ENCODE measurements around the gene ZNF813. TPM values are rescaled to one million over a fixed set of nuclear protein-coding genes. Genes with fewer than 3 reads are reported as not detected.
"Not testable (repeated sequence)": the region's sequence is repeated elsewhere in the genome, so short reads cannot be mapped to it uniquely, and the experiment has no call there.

The ZNF813 gene
- total RNA-seq, 5 donors from 2014 or later (not counting 1 experiment from before 2014, with no cell fraction given): 4.4 to 7.6 (median 6.6) TPM

DNA sequence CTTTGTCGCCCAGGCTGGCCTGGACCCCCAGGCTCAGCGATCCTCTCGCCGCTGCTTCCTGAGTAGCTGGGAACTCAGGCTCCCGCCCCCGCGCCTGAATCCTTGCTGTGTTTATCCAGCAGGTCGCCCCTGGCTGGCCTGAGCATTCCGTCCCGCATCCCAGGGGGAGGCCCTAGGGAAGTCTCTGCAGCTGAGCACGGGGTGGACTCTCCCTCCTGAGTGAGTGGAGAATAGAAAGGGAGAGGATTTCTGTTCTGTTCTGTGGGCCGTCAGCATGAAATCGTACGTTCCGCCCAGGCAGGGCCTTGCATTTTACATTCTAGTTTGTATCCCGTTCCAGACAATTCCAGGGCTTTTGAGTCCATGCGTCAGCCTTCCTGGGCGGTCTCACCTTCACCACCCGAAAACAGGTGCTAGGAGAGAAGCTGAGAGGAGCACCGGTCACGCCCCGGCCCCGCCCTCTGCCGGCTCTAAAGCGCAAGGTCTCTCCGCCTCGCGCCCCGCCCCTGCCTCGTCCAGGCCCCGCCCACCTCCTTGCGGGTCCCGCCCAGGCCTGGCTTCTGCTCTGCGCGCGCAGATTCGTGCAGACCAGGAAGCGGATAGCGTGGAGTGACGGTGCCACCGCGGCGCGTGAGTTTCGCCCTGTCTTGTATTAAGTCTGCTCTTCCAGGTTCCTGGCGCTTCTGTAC, 36.0 kb upstream of the ZNF813 start, which contains the start of gene ZNF761:
Gene ZNF761, plus strand, starts transcription at position 586 of the 689 bp plus-strand sequence. CDS start 15,285 bp downstream, outside the sequence.
- Mint-ChIP-seq H3K27me3 (no peaks in the 10 kb centered on the region), H3K9me3 (peaks cover 0 to 7% (median 6%) of the 10 kb centered on the region in 3 donors), H3K4me1 (peaks cover 39 to 51% (median 49%) of the 10 kb centered on the region in 3 donors), H3K4me3 (peak within 1 kb of the TSS; percentile 87 to 96 (median 95)), H3K27ac (peak within 1 kb of the TSS; percentile 94 to 96), H3K36me3 (peaks cover 32% of the 10 kb centered on the region)
- H3K36me3 ChIP-seq (ENCODE audit: control insufficient read depth in 2 of 2, extremely low read depth in 1 of 2, insufficient read depth in 1 of 2, low read length in 1 of 2): peaks cover 0 to 18% of the 10 kb centered on the region in 2 donors
- peak within 1 kb of the TSS; percentile 69 for H3K27ac ChIP-seq (ENCODE audit: low read length)
- peak; percentile 96 to 99 (median 99) for ATAC-seq (replicated peaks in 1 of 4)
- ChIA-PET POLR2A (no interaction called here), CTCF (interaction anchor here in 1 of 2 donors (0.5 to 0.7 kb wide), 3 partner anchors 103 to 530 kb away, joined by 3 to 6 read pairs (median 4); no protein-coding TSS in a partner anchor)
- DNase-seq: peak; percentile 90 to 99 (median 96)
- peak within 1 kb of the TSS; percentile 80 to 82 for H3K4me3 ChIP-seq (ENCODE audit: control insufficient read depth in 1 of 2, extremely low read depth in 1 of 2, low read length in 1 of 2)
- H3K27me3 ChIP-seq (replicated peaks in 1 of 2; ENCODE audit: control insufficient read depth in 2 of 2, extremely low read depth in 1 of 2, insufficient read depth in 2 of 2, low read length in 1 of 2): no peaks in the 10 kb centered on the region
- WGBS (ENCODE audit: insufficient coverage): 5% methylated on average over 33 of the region's 46 CpGs
- H3K4me1 ChIP-seq (ENCODE audit: control insufficient read depth in 1 of 2, extremely low read depth in 1 of 2, insufficient read depth in 2 of 2, low read length in 2 of 2): peaks cover 0 to 16% of the 10 kb centered on the region in 2 experiments
- H3K9me3 ChIP-seq: no peaks in the 10 kb centered on the region

DNA sequence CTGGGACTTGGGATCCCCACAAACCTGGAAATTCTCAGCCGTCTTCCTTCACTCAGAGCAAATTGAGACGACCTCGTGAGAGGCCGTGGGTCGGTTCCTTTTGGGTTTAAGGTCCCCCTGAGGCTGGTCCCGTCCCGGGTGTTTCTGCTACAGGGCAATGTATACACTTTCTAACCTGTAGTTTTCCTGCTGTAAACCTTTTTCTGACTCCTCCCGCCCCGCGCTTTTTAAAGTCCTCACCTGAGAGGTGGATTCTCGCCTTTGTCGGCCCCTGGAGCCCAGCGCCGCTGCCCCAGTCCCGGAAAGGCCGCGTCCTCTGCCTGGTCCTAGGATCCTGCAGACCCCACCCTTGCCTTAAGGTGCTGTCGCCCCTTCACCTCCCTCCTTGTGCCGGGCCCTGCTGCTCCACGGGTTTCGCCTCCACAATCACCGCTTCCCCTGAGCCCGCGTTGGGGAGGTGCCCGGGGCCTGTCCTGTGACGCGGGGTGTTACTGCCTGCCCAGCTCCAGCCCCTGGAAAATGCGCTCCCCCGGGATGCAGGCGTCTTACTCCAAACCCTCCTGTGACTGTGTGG, 35.4 kb upstream of the ZNF813 start:
- Mint-ChIP-seq H3K27me3 (no peaks in the 10 kb centered on the region), H3K9me3 (peaks cover 0 to 7% (median 7%) of the 10 kb centered on the region in 3 donors), H3K4me3 (peak overlapping the region; percentile 87 to 96 (median 95)), H3K27ac (peak overlapping the region; percentile 94 to 96), H3K4me1 (peaks cover 39 to 51% (median 49%) of the 10 kb centered on the region in 3 donors), H3K36me3 (peaks cover 37% of the 10 kb centered on the region)
- no peaks in the 10 kb centered on the region for H3K9me3 ChIP-seq
- H3K4me3 ChIP-seq (ENCODE audit: control insufficient read depth in 1 of 2, extremely low read depth in 1 of 2, low read length in 1 of 2): peak overlapping the region; percentile 80 to 82
- peak in 6 of 35 experiments; percentile 0 to 10 (median 4) for DNase-seq
- H3K4me1 ChIP-seq (ENCODE audit: control insufficient read depth in 1 of 2, extremely low read depth in 1 of 2, insufficient read depth in 2 of 2, low read length in 2 of 2): peaks cover 0 to 16% of the 10 kb centered on the region in 2 experiments
- CTCF ChIA-PET: interaction anchor here in 1 of 2 donors (0.5 to 0.6 kb wide), 2 partner anchors 313 to 531 kb away, joined by 4 to 6 read pairs; no protein-coding TSS in a partner anchor
- 0% methylated on average over 18 of the region's 30 CpGs for WGBS (ENCODE audit: insufficient coverage)
- H3K27me3 ChIP-seq (replicated peaks in 1 of 2; ENCODE audit: control insufficient read depth in 2 of 2, extremely low read depth in 1 of 2, insufficient read depth in 2 of 2, low read length in 1 of 2): no peaks in the 10 kb centered on the region
- peak; percentile 41 to 56 (median 42) for ATAC-seq (replicated peaks in 1 of 4)
- POLR2A ChIA-PET: no interaction called here
- H3K36me3 ChIP-seq (ENCODE audit: control insufficient read depth in 2 of 2, extremely low read depth in 1 of 2, insufficient read depth in 1 of 2, low read length in 1 of 2): peaks cover 0 to 22% of the 10 kb centered on the region in 2 donors
- peak overlapping the region; percentile 69 for H3K27ac ChIP-seq (ENCODE audit: low read length)

DNA sequence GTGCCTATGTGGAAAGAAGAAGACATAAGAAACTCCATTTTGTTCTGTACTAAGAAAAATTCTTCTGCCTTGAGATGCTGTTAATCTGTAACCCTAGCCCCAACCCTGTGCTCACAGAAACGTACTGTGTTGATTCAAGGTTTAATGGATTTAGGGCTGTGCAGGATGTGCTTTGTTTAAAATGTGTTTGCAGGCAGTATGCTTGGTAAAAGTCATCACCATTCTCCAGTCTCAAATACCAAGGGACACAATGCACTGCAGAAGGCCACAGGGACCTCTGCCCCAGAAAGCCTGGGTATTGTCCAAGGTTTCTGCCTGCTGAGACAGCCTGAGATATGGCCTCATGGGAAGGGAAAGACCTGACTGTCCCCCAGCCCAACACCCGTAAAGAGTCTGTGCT, 23.7 kb upstream of the ZNF813 start:
- DNase-seq; H3K27me3 ChIP-seq (replicated peaks in 1 of 2; ENCODE audit: control insufficient read depth in 2 of 2, extremely low read depth in 1 of 2, insufficient read depth in 2 of 2, low read length in 1 of 2); H3K27ac ChIP-seq (ENCODE audit: low read length); POLR2A ChIA-PET; H3K27me3 Mint-ChIP-seq; H3K4me1 Mint-ChIP-seq; H3K4me1 ChIP-seq (ENCODE audit: control insufficient read depth in 1 of 2, extremely low read depth in 1 of 2, insufficient read depth in 2 of 2, low read length in 2 of 2); H3K4me3 Mint-ChIP-seq; ATAC-seq (replicated peaks in 1 of 4); H3K27ac Mint-ChIP-seq; H3K9me3 ChIP-seq; H3K4me3 ChIP-seq (ENCODE audit: control insufficient read depth in 1 of 2, extremely low read depth in 1 of 2, low read length in 1 of 2); CTCF ChIA-PET: not testable (repeated sequence)
- H3K36me3 ChIP-seq (ENCODE audit: control insufficient read depth in 2 of 2, extremely low read depth in 1 of 2, insufficient read depth in 1 of 2, low read length in 1 of 2): peaks cover 16 to 32% of the 10 kb centered on the region in 2 donors
- Mint-ChIP-seq H3K9me3 (peaks cover 17 to 37% (median 35%) of the 10 kb centered on the region in 3 donors), H3K36me3 (peaks cover 81% of the 10 kb centered on the region)
- WGBS (ENCODE audit: insufficient coverage): 100% methylated on average over 1 of the region's 2 CpGs

DNA sequence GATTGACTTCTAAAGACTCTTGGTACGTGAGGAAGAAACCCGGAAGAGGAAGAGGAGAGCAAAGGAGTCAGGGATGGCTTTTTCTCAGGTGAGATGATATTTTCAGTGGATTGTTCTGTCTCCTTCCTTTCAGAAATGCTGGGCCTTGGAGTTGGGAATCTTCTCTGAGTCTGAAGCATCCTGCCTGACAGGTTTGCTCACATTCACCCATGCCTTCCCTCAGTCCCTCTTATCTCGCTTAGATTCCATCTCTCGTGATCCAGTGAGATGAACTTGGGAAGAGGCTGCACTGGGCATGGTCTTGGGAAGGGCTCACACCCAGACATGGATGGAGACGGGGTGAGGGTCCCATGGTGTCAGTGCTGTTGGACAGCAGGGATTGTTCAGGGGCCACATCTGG, 20.3 kb upstream of the ZNF813 start:
- H3K4me1 ChIP-seq (ENCODE audit: control insufficient read depth in 1 of 2, extremely low read depth in 1 of 2, insufficient read depth in 2 of 2, low read length in 2 of 2); H3K27ac Mint-ChIP-seq; CTCF ChIA-PET; H3K27ac ChIP-seq (ENCODE audit: low read length); H3K27me3 ChIP-seq (replicated peaks in 1 of 2; ENCODE audit: control insufficient read depth in 2 of 2, extremely low read depth in 1 of 2, insufficient read depth in 2 of 2, low read length in 1 of 2); H3K4me1 Mint-ChIP-seq; DNase-seq; H3K4me3 ChIP-seq (ENCODE audit: control insufficient read depth in 1 of 2, extremely low read depth in 1 of 2, low read length in 1 of 2); ATAC-seq (replicated peaks in 1 of 4); H3K27me3 Mint-ChIP-seq; H3K4me3 Mint-ChIP-seq; H3K9me3 ChIP-seq: not testable (repeated sequence)
- POLR2A ChIA-PET: interaction anchor here in 1 of 2 donors (0.6 kb wide), 1 partner anchor 683 kb away, joined by 7 read pairs; no protein-coding TSS in a partner anchor
- 100% methylated on average over 3 of the region's 5 CpGs for WGBS (ENCODE audit: insufficient coverage)
- Mint-ChIP-seq H3K36me3 (peaks cover 86% of the 10 kb centered on the region), H3K9me3 (peaks cover 17 to 41% (median 41%) of the 10 kb centered on the region in 3 donors)
- H3K36me3 ChIP-seq (ENCODE audit: control insufficient read depth in 2 of 2, extremely low read depth in 1 of 2, insufficient read depth in 1 of 2, low read length in 1 of 2): peaks cover 24 to 35% of the 10 kb centered on the region in 2 donors

DNA sequence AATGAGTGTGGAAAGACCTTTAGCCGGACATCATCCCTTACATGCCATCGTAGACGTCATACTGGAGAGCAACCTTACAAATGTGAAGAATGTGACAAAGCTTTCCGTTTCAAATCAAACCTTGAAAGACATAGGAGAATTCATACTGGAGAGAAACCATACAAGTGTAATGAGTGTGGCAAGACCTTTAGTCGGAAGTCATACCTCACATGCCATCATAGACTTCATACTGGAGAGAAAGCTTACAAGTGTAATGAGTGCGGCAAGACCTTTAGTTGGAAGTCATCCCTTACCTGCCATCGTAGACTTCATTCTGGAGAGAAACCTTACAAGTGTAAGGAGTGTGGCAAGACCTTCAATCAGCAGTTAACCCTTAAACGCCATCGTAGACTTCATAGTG, 11.7 kb upstream of the ZNF813 start:
- ChIA-PET POLR2A (no interaction called here), CTCF (no interaction called here)
- H3K27ac ChIP-seq (ENCODE audit: low read length): no peak overlapping the region
- ATAC-seq (replicated peaks in 1 of 4) (no peak), DNase-seq (no peak)
- H3K27me3 ChIP-seq (replicated peaks in 1 of 2; ENCODE audit: control insufficient read depth in 2 of 2, extremely low read depth in 1 of 2, insufficient read depth in 2 of 2, low read length in 1 of 2): no peaks in the 10 kb centered on the region
- Mint-ChIP-seq H3K4me3 (no peak overlapping the region), H3K4me1 (no peaks in the 10 kb centered on the region), H3K27ac (no peak overlapping the region), H3K36me3 (peaks cover 74% of the 10 kb centered on the region), H3K27me3 (no peaks in the 10 kb centered on the region), H3K9me3 (peaks cover 34 to 59% (median 52%) of the 10 kb centered on the region in 3 donors)
- 100% methylated on average over 1 of the region's 9 CpGs for WGBS (ENCODE audit: insufficient coverage)
- no peaks in the 10 kb centered on the region for H3K4me1 ChIP-seq (ENCODE audit: control insufficient read depth in 1 of 2, extremely low read depth in 1 of 2, insufficient read depth in 2 of 2, low read length in 2 of 2)
- H3K4me3 ChIP-seq (ENCODE audit: control insufficient read depth in 1 of 2, extremely low read depth in 1 of 2, low read length in 1 of 2): no peak overlapping the region
- H3K36me3 ChIP-seq (ENCODE audit: control insufficient read depth in 2 of 2, extremely low read depth in 1 of 2, insufficient read depth in 1 of 2, low read length in 1 of 2): peaks cover 22 to 40% of the 10 kb centered on the region in 2 donors
- peaks cover 23% of the 10 kb centered on the region for H3K9me3 ChIP-seq

DNA sequence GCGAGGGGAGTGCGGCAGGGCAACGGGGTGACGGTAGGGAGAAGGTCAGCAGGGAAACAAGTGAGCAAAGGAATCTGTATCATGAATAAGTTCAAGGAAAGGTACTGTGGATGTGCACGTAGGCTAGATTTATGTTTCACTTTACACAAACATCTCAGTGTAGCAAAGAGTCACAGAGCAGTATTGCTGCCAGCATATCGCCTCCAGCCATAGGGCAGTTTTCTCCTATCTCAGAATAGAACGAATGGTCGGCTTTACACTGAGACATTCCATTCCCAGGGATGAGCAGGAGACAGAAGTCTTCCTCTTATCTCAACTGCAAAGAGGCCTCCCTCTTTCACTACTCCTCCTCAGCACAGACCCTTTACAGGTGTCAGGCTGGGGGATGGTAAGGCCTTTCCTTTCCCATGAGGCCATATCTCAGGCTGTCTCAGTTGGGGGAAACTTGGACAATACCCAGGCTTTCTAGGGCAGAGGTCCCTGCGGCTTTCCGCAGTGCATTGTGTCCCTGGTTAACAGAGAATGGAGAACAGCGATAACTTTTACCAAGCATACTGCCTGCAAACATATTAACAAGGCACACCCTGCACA, 7.3 kb upstream of the ZNF813 start:
- Histone ChIP-seq H3K9me3 (peaks cover 16% of the 10 kb centered on the region), H3K27me3 (replicated peaks in 1 of 2; ENCODE audit: control insufficient read depth in 2 of 2, extremely low read depth in 1 of 2, insufficient read depth in 2 of 2, low read length in 1 of 2) (peaks cover 0 to 25% of the 10 kb centered on the region in 2 experiments)
- H3K27ac ChIP-seq (ENCODE audit: low read length); DNase-seq; H3K4me1 ChIP-seq (ENCODE audit: control insufficient read depth in 1 of 2, extremely low read depth in 1 of 2, insufficient read depth in 2 of 2, low read length in 2 of 2); POLR2A ChIA-PET; H3K4me3 ChIP-seq (ENCODE audit: control insufficient read depth in 1 of 2, extremely low read depth in 1 of 2, low read length in 1 of 2); H3K4me1 Mint-ChIP-seq; CTCF ChIA-PET; H3K27ac Mint-ChIP-seq; ATAC-seq (replicated peaks in 1 of 4); H3K36me3 ChIP-seq (ENCODE audit: control insufficient read depth in 2 of 2, extremely low read depth in 1 of 2, insufficient read depth in 1 of 2, low read length in 1 of 2); H3K4me3 Mint-ChIP-seq: not testable (repeated sequence)
- H3K36me3 Mint-ChIP-seq: peaks cover 43% of the 10 kb centered on the region
- 36% methylated on average over 2 of the region's 11 CpGs for WGBS (ENCODE audit: insufficient coverage)
- H3K9me3 Mint-ChIP-seq: peaks cover 44 to 68% (median 63%) of the 10 kb centered on the region in 3 donors
- H3K27me3 Mint-ChIP-seq: peaks cover 12 to 15% of the 10 kb centered on the region in 2 donors

Measured in T-cell (primary cell).